Lower lobe of right lung (tissue), 2 donors: ENCODE data around the gene ESYT2. TPM values are rescaled to one million over a fixed set of nuclear protein-coding genes. Genes with fewer than 3 reads are reported as not detected.

Source experiments
- ATAC-seq, 2 donors: fragments of 200-7000 bp; cut with Tn5 transposase; one replicate each; pipeline ENCODE4 v1.9.1; 2020 to 2022; ENCODE audit warnings: mild to moderate bottlenecking in 2 of 2, moderate library complexity in 2 of 2
- DNase-seq: peaks from one replicate; pipeline ENCODE4 v3.0.0-alpha.2; 2020
- H3K27ac ChIP-seq: fragments of 200-600 bp; one replicate; pipeline ENCODE4 v1.8.0; 2022
- H3K27me3 ChIP-seq: fragments of 200-600 bp; one replicate; pipeline ENCODE4 v1.8.0; 2022; ENCODE audit warnings: low read depth
- H3K36me3 ChIP-seq: fragments of 200-600 bp; one replicate; pipeline ENCODE4 v1.8.0; 2022; ENCODE audit warnings: mild to moderate bottlenecking
- H3K4me1 ChIP-seq: fragments of 200-600 bp; one replicate; pipeline ENCODE4 v1.8.0; 2022
- H3K4me3 ChIP-seq: fragments of 200-600 bp; one replicate; pipeline ENCODE4 v1.8.0; 2022; ENCODE audit warnings: mild to moderate bottlenecking
- H3K9me3 ChIP-seq: fragments of 200-600 bp; one replicate; pipeline ENCODE4 v1.8.0; 2022
- CTCF ChIP-seq: fragments of 200-600 bp; IDR thresholded peaks from one replicate; pipeline ENCODE4 v1.8.0; 2022; ENCODE audit warnings: antibody characterized with exemption, mild to moderate bottlenecking
- intact Hi-C: fragments of 100-400 bp; cut with DNase I; formaldehyde crosslinking; loops from one replicate; pipeline ENCODE4 v1.11.0; 2022
- total RNA-seq: library from RNA; stranded (reverse); fragmentation: NEBNext Ultra II Directional; extraction: Animal tissue kit (Norgen Biotek cat#: 25700); gene quantifications from one replicate; pipeline ENCODE4 v1.2.1, GENCODE V29; 2021
- donor health status: DM: no; HTN: yes; CAD: no; lungs with severe emphysema.

ESYT2 gene
- total RNA-seq, 1 donor from 2014 or later, result 55.5 TPM

GRCh38 chr7:158731761-158732160, 97.5 kb downstream of the ESYT2 start:
- H3K27ac ChIP-seq, result no peak overlapping the region
- no peaks in the 10 kb centered on the region for H3K27me3 ChIP-seq
- no peak overlapping the region for H3K4me3 ChIP-seq
- no peaks in the 10 kb centered on the region for H3K4me1 ChIP-seq
- H3K9me3 ChIP-seq, result no peaks in the 10 kb centered on the region
- no peak for TF ChIP-seq CTCF
- DNase-seq, result no peak
- peaks cover 35% of the 10 kb centered on the region for H3K36me3 ChIP-seq
- no peak for ATAC-seq
- intact Hi-C loops, result no loop called here

DNA sequence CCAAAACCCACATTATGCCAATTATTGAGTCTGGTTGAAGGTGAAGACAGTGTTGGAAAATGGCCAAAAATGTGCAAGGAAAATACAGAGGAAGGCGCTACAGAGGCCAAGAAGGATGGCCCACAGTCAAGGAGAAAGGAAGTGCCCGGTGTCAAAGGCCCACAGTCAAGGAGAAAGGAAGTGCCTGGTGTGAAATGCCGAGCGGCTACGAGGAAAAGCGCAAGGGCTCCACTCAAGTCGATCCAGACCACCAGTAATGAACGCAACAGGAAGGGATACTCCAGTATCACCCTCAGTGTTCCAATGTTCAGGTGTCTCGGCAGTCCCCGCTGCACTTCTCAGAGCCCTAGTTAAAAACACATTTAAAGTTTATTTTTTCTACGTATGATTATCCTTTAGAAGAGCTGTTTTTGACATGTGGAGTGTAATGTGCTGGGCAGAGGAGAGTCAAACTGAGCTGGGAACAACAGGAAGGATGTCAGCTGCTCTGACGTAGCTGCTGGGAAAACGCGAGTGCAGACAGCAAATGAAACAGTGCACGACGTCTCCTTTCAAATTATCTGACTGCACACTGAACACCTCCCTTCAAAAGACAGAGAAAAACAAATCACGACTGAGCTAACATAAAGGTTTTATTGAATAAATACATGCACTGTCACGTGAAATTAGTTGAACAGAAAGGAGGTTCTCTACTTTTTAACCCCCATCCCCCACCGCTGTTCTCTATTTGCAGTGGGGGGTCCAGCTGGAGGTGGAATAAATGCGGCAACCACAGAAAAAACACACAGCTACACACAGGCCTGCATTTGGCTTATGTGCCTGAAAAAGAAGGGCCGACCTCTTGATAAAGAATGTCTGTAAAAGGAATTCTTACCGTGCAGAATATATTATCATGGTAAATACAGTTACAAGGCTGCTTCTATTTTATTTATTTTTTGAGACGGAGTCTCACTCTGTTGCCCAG, 98.6 kb downstream of the ESYT2 start:
- no peaks in the 10 kb centered on the region for H3K9me3 ChIP-seq
- peaks cover 24% of the 10 kb centered on the region for H3K36me3 ChIP-seq
- ATAC-seq, result peak; percentile 31 to 49
- no peak for DNase-seq
- H3K27ac ChIP-seq, result no peak overlapping the region
- TF ChIP-seq CTCF, result no peak
- no peaks in the 10 kb centered on the region for H3K4me1 ChIP-seq
- H3K27me3 ChIP-seq, result no peaks in the 10 kb centered on the region
- intact Hi-C loops, result no loop called here
- H3K4me3 ChIP-seq, result no peak overlapping the region

DNA sequence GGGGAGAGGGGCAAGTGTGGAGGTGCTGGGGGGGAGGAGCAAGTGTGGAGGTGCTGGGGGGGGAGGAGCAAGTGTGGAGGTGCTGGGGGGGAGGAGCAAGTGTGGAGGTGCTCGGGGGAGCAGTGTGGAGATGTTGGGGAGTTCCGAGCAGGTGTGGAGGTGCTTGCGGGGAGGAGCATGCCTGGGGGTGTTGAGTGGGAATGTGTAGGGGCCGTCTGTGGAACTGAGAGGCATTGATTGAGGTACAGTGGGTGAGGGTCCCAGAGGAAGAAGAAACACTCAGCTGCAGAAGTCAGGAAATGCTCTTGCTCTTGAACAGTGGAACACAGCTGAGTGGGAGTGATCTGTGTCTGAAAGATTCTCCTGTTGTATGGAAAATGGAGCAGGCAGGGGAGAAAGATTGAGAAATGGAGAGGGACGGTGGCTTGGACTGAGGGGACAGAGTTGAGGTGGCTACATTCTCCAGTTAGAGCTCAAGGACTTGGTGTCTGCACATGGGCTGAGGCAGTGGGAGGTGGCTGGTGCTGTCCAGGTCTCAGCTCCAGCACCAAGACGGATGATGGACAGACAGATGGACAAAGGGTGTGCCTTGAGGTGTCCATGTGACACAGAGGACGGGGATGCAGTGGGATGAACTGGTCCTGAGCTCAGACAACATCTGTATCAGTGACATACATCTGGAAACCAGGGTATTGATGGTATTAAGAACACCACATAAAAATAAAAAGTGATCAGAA, 99.5 kb downstream of the ESYT2 start:
- Histone ChIP-seq H3K4me1 (no peaks in the 10 kb centered on the region), H3K27me3 (no peaks in the 10 kb centered on the region), H3K27ac (no peak overlapping the region), H3K4me3 (no peak overlapping the region), H3K36me3 (peaks cover 15% of the 10 kb centered on the region), H3K9me3 (no peaks in the 10 kb centered on the region)
- intact Hi-C loops, result no loop called here
- no peak for DNase-seq
- no peak for TF ChIP-seq CTCF
- ATAC-seq, result no peak

GRCh38 chr7:158728911-158729645, 100.2 kb downstream of the ESYT2 start:
- Histone ChIP-seq H3K36me3 (peaks cover 8% of the 10 kb centered on the region), H3K27me3 (no peaks in the 10 kb centered on the region), H3K4me1 (no peaks in the 10 kb centered on the region), H3K9me3 (no peaks in the 10 kb centered on the region), H3K4me3 (no peak overlapping the region), H3K27ac (no peak overlapping the region)
- no peak for TF ChIP-seq CTCF
- ATAC-seq (no peak), DNase-seq (no peak)
- intact Hi-C loops, result no loop called here

- Histone ChIP-seq H3K4me3 (no peak overlapping the region), H3K27ac (no peak overlapping the region), H3K4me1 (no peaks in the 10 kb centered on the region), H3K9me3 (no peaks in the 10 kb centered on the region), H3K36me3 (no peaks in the 10 kb centered on the region), H3K27me3 (no peaks in the 10 kb centered on the region)
- DNase-seq, result no peak
- TF ChIP-seq CTCF, result no peak
- ATAC-seq, result no peak
- intact Hi-C loops, result no loop called here
Measured at GRCh38 chr7:158727690-158728089, 101.6 kb downstream of the ESYT2 start.
